CD4-positive, alpha-beta T cell treated with Interferon gamma for 1 hour (primary cell): ENCODE results near the gene PYGO1.
"Not testable (repeated sequence)": the region's sequence is repeated elsewhere in the genome, so short reads cannot be mapped to it uniquely, and the experiment has no call there.

Source experiments
- DNase-seq: peaks from one replicate; pipeline ENCODE4 v3.0.0-alpha.2; 2020

PYGO1 gene

GRCh38 chr15:55499151-55499550 lies 89.0 kb downstream of the PYGO1 start:
- DNase-seq = no peak

- peak; percentile 74 for DNase-seq
These were observed 89.8 kb downstream of the PYGO1 start for GRCh38 chr15:55498109-55498938.

DNA sequence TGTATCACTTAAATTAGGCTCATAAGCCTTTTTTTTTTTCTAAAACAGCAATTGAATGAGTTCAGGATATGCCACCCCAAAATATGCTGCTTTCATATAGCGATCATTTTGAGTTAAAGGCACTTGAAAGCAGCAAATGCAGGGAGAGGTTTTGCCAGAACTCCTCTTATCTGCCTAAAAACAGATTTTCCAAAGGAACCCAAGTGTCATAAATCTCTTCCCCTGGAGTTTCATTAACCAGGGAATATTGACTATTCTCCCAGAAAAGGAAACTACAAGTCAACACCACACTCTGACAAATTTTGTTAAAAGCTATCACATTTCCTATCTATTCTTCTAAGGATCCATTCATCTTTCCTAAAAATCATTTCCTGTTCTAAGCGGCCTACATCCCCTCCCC lies 91.4 kb downstream of the PYGO1 start:
- no peak for DNase-seq

GRCh38 chr15:55494931-55495330 lies 93.2 kb downstream of the PYGO1 start:
- no peak for DNase-seq

GRCh38 chr15:55488952-55489600 lies 99.1 kb downstream of the PYGO1 start:
- not testable (repeated sequence) for DNase-seq
